Activated naive CD4-positive, alpha-beta T cell treated with anti-CD3 and anti-CD28 coated beads, Interleukin-2, amount 50 U/mL, for 72 hours (primary cell): Measurements from ENCODE around the gene SOSTDC1. TPM values are rescaled to one million over a fixed set of nuclear protein-coding genes. Genes with fewer than 3 reads are reported as not detected.
"Not testable (repeated sequence)": the region's sequence is repeated elsewhere in the genome, so short reads cannot be mapped to it uniquely, and the experiment has no call there.

ENCODE experiments used
- ATAC-seq, 2 donors: fragments of 150-1000 bp; cut with Tn5 transposase; 2 replicates each; pipeline ENCODE4 v1.10.0; 2021; ENCODE audit warnings: mild to moderate bottlenecking in 2 of 2, moderate library complexity in 2 of 2
- DNase-seq, 2 donors: peaks; one replicate each; pipeline ENCODE4 v3.0.0; 2021 to 2022; ENCODE audit warnings: low spot score in 2 of 2
- H3K27ac Mint-ChIP-seq, 2 donors: one replicate each; pipeline ENCODE4 v1.8.0; 2022; ENCODE audit warnings: mild to moderate bottlenecking in 2 of 2, mixed read lengths in 2 of 2
- H3K36me3 Mint-ChIP-seq, 2 donors: one replicate each; pipeline ENCODE4 v1.8.0; 2022; ENCODE audit warnings: mixed read lengths in 2 of 2
- H3K9me3 Mint-ChIP-seq, 2 donors: one replicate each; pipeline ENCODE4 v1.8.0; 2022; ENCODE audit warnings: mixed read lengths in 2 of 2
- total RNA-seq, 2 donors: library from RNA; stranded (reverse); gene quantifications; one replicate each; pipeline ENCODE4 v1.2.3, GENCODE V29; 2022

The SOSTDC1 gene, protein sequence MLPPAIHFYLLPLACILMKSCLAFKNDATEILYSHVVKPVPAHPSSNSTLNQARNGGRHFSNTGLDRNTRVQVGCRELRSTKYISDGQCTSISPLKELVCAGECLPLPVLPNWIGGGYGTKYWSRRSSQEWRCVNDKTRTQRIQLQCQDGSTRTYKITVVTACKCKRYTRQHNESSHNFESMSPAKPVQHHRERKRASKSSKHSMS
- total RNA-seq, result not detected

DNA sequence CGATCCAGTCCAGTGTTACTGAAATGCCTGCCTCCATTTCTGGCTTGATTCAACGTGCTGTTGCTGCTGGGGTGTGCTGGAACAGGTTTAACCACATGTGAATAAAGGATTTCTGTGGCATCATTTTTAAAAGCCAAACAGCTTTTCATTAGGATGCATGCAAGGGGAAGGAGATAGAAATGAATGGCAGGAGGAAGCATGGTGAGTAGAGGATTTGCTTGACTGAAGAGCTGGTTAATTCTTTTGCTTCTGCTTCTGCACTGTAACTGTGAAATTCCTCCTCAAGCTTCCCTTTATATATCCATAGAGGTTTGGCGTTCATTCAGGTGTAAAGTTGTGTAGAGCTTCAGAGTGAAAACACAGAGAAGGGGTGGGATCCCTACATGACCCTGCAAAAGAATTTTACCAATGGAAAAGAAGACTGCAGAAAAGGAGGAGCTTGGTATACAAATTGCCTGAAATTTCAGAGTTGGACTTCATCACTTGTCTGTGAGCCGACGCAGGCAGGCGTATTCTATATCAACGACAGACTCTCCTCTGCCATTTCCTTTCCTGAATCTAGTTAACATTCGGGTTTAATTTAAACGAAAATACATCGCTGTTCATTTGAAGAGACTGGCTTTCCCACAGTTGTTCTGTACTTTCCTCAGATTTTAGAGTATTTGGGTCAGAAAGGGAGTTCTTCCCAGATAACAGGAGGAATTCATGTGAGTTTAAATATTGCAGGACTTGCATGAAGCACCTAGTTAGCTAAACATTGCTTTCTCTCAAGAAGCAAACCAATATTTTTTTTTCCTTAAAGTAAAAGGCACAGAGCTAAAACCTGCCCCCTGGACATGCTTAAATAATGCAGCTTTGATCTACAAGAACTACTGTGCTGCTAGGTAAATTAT, at the start of gene SOSTDC1:
Gene SOSTDC1, minus strand, starts transcription at position 270 of the 893 bp plus-strand sequence. Its CDS starts 70 bp downstream, at position 200.
- Mint-ChIP-seq H3K36me3 (no peaks in the 10 kb centered on the region), H3K9me3 (no peaks in the 10 kb centered on the region), H3K27ac (no peak within 1 kb of the TSS)
- no peak for DNase-seq
- no peak for ATAC-seq

DNA sequence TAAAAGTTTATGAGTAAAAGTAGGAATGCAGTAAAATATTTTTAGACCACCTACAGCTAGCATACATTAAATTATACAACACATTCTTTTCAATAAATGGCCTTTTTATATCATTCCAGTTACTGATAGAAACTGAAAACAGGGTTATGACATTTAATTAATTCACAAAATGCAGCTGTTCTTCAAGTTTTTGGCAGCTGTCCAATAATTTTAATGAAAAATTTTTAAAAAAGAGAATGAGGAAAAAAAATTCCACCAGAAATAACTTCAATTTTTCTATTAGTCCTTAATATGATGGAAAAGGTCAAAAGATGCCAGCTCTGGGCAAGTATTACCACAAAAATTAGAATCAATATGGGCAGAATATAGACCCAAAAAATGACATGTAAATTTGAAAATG, 49.2 kb upstream of the SOSTDC1 start:
- Mint-ChIP-seq H3K27ac (no peak overlapping the region), H3K36me3 (no peaks in the 10 kb centered on the region), H3K9me3 (no peaks in the 10 kb centered on the region)
- DNase-seq (no peak), ATAC-seq (no peak)

DNA sequence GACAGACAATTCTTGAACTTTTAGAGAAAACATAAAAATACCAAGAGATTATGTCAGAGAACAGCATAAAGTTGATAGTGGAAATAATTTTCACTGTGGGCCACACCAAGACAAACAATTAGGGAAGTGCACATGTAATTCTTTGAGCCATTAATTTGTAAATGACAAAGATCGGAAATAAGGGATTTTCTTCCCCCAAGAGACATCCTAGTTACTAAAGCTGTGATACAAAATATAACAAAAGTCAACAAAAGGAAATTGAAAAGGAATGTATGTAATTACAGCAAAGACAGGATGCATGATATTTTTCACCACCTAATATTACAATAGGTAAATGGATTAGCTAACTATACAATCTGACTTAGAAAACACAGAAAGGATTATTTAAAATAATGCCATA, 48.7 kb upstream of the SOSTDC1 start:
- DNase-seq (no peak), ATAC-seq (no peak)
- Mint-ChIP-seq H3K9me3 (no peaks in the 10 kb centered on the region), H3K27ac (no peak overlapping the region), H3K36me3 (no peaks in the 10 kb centered on the region)

DNA sequence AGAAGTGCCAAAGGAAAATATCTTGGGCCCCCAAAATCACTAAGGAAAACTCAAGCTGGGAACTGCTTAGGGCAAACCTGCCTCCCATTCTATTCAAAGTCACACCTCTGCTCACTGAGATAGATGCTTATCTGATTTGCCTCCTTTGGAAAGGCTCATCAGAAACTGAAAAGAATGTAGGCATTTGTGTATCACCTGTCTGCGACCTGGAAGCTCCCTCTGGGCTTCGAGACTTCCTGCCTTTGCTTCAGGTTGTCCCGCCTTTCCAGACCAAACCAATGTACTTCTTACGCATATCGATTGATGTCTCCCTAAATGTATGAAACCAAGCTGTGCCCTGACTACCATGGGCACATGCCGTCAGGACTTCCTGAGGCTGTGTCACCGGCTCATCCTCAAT, 46.6 kb upstream of the SOSTDC1 start:
- Mint-ChIP-seq H3K9me3 (peaks cover 3 to 4% of the 10 kb centered on the region in 2 donors), H3K36me3 (no peaks in the 10 kb centered on the region), H3K27ac (no peak overlapping the region)
- DNase-seq, result no peak
- ATAC-seq, result no peak

DNA sequence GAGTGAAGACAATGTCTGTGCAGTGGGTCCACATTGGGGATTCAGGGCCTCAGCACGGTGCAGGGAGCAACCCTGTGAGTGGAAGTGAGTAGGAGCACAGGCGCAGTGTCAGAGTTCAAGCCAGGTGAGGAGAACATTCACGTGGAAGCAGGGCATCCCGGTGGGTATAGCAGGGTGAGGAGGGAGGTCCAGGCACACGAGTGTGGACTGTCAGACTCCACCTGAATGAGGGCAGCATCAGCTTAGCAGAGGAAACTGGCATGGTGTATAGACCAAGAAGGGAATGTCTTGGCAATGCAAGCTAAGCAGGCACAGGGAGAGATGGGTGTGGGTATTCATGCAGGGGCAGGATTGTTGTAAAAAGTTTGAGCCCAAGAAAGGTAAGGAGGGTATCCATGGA, 45.8 kb upstream of the SOSTDC1 start:
- ATAC-seq (no peak), DNase-seq (no peak)
- H3K9me3 Mint-ChIP-seq, result peaks cover 3 to 4% of the 10 kb centered on the region in 2 donors
- no peak overlapping the region for H3K27ac Mint-ChIP-seq
- H3K36me3 Mint-ChIP-seq, result no peaks in the 10 kb centered on the region

DNA sequence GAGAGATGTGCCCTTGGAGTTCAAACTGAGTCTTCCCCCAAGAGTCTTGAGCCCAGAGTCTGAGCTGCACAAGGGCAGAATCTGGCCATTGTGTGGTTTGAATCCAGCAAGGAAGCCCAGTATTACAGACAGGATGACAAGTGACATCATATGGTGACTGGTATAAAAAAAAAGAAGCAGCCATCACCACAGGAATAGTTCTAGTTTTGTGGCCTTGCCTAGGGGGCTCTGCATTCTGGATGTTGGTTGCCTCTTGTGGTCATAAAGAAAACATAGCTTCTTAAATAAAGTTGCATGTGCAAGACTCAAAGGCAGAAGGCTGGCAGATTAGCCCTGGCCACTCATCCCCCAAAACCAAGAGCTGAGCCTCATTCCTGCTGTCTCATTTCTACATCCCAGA, 44.3 kb upstream of the SOSTDC1 start:
- ATAC-seq (no peak), DNase-seq (no peak)
- H3K36me3 Mint-ChIP-seq, result no peaks in the 10 kb centered on the region
- H3K9me3 Mint-ChIP-seq, result peaks cover 3 to 4% of the 10 kb centered on the region in 2 donors
- H3K27ac Mint-ChIP-seq, result no peak overlapping the region

DNA sequence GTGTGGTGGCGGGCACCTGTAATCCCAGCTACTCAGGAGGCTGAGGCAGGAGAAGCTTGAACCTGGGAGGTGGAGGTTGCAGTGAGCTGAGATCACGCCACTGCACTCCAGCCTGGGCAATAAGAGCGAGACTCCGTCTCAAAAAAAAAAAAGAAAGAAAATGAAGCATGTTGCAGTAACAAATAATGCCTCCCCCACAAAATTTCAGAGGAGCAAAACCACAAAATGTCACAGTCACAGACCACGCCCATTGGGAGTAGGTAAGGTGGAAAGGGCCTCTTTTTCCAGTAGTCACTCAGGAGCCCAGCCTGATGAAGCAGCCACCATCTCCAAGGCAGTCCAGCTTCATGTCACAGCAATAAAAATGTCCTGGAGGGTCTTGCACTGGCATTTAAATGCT, 40.9 kb upstream of the SOSTDC1 start:
- not testable (repeated sequence) for ATAC-seq, H3K36me3 Mint-ChIP-seq, H3K27ac Mint-ChIP-seq, DNase-seq, H3K9me3 Mint-ChIP-seq

DNA sequence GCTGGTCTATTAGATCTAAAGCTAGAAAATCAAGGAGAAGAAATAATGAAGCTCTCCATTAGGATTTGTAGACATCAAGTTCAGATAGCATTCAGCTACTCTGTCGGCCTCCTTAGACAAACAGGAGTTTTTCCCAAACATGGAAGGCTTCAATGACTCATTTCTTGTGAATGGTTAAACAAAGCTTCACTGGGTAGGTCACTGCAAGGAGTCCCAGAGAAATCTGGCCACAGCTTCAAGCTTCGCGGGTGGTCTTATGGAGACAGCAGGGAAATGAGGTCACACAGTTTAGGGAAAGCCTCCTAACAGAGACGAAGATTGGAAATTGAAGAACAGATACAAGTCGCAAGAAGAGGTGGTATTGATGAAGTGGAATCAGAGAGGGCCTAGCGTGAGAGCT, 38.5 kb upstream of the SOSTDC1 start:
- DNase-seq (no peak), ATAC-seq (no peak)
- Mint-ChIP-seq H3K9me3 (peaks cover 3 to 4% of the 10 kb centered on the region in 2 donors), H3K36me3 (no peaks in the 10 kb centered on the region), H3K27ac (no peak overlapping the region)

DNA sequence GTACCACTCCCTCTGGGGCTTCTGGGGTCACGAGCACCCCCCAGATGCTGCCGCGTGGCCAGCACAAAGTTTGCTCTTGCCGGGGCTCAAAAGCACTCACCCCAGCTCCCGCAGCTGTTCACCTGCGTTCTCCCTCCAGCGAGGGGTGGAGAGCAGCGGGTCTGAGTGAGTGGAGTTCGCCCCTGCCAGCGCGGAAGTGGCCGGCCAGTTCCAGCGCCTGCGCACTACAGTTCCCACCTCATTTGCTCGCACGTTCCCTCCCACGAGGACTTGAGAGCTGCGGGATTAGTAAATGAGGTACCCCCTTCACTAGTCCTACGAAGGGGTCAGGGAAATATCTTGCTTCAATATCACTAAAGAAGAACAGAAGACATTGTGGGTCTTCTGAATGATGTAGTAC, 36.8 kb upstream of the SOSTDC1 start:
- ATAC-seq (no peak), DNase-seq (no peak)
- H3K9me3 Mint-ChIP-seq, result no peaks in the 10 kb centered on the region
- H3K36me3 Mint-ChIP-seq, result no peaks in the 10 kb centered on the region
- H3K27ac Mint-ChIP-seq, result no peak overlapping the region

DNA sequence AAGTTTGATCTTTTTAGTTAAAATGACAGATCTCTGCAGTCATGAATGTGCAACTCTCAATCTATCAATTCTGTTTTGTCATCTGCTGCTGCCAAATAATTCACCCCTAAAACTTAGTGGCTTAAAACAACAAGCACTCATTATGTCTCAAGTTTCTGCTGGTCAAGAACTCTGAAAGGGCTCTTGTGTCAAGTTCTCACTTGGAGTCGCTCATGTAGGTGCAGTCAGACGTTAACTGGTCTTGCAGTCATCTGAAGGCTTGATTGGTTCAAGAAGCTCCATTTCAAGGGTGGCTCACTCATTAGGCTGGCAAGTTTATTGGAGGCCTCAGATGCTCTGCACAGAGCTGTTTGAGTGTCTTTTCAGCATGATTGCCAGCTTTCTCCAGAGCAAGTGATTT, 32.6 kb upstream of the SOSTDC1 start:
- Mint-ChIP-seq H3K27ac (no peak overlapping the region), H3K9me3 (no peaks in the 10 kb centered on the region), H3K36me3 (no peaks in the 10 kb centered on the region)
- no peak for ATAC-seq
- no peak for DNase-seq

DNA sequence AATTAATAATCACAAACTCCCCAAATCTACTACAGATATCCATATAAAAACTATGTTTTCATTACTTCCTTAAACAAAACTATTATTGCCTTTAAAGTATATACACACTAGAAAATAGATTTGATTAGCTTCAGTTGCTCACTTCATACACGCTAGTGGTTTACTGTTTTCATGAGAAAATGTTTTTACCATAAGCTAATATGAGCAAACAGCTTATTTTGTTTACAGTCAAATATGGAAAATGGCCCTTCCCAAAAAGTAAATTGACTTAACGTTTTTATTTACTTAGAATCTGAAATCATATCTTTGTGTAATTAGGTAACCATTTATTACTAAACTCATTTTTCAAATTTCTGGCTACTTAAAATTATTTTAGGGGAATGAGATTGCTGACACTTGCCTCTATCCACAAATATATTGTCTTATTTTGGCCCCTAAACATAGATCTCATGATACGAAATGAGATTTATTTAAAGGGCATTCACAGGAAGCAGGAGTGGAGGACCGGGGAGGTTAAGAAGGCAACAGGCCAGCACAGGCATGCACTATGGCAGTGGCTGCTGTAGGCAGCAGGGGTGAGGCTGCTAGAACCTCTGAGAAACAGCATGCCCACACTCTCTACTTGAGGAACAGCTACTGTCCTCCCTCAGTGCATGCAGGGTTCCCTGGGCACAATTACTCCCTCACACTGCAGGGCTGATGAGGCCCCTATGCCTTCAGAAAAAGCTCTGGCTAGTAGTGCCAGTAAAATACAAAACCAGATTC, 29.6 kb upstream of the SOSTDC1 start:
- no peak overlapping the region for H3K27ac Mint-ChIP-seq
- H3K36me3 Mint-ChIP-seq, result no peaks in the 10 kb centered on the region
- no peak for DNase-seq
- ATAC-seq, result no peak
- no peaks in the 10 kb centered on the region for H3K9me3 Mint-ChIP-seq

DNA sequence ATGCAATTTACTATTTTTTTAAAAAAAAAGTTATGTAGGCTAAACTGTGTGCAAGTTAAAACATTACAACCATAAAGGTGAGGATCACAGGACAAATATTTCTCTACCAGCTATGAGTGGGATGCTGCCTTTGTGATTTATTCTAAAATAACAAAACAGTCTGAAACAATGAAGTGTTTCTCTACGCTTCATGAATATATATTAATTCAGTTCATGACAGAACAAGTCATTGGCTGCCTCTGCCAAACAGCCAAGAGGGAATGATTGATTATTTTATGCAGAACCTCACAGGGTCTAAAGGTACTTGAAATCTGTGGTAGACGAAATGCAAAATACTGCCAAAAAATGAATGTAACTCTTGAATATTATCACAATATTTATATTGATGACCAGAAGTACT, 29.0 kb upstream of the SOSTDC1 start:
- no peaks in the 10 kb centered on the region for H3K9me3 Mint-ChIP-seq
- ATAC-seq (no peak), DNase-seq (no peak)
- no peaks in the 10 kb centered on the region for H3K36me3 Mint-ChIP-seq
- H3K27ac Mint-ChIP-seq, result no peak overlapping the region

DNA sequence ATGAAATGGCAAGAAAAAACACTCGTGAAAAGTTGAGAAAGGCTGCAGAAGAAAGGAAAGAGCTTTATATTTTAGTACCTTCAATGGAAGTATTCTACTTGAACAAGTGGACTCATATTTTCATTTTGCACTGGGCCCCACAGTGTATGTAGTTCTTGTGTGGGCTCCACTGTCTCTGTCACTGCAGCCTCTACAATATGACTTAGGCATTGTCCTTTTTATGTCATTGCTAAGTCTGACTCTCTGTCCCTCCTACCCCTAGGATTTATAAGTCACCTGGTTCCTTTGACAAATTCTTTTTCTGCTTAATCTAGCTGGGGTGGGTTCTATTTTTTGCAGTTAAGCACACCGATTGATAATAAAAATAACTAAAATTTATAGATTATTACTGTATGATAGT, 27.7 kb upstream of the SOSTDC1 start:
- Mint-ChIP-seq H3K36me3 (no peaks in the 10 kb centered on the region), H3K9me3 (no peaks in the 10 kb centered on the region), H3K27ac (no peak overlapping the region)
- DNase-seq (no peak), ATAC-seq (no peak)

DNA sequence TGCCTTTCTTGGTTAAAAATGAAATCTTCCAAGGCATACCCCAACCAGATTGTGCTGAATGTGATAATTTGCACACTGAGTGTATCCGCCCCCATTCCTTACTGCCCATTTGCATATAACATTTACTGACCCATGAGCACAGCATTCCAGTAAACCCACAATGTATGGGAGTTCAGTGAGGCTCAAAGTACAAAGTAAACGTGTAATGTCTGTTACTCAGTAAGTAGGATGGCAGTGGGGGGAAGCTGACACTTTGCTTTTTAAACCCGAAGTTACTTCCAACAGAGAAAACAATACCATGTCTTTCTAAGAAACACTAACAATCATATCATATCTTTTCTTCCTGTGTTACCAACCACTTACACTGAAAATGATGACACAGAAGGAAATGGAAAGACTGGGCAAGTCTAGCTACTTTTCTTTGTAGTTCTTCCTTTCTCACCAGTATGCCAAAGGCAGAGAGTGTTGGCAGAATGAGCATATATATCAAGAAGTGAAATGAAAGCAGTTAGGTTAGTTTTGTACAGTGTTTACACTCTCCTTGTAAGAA, 27.1 kb upstream of the SOSTDC1 start:
- ATAC-seq (peak; percentile 14 to 92), DNase-seq (no peak)
- Mint-ChIP-seq H3K9me3 (no peaks in the 10 kb centered on the region), H3K36me3 (no peaks in the 10 kb centered on the region), H3K27ac (no peak overlapping the region)

DNA sequence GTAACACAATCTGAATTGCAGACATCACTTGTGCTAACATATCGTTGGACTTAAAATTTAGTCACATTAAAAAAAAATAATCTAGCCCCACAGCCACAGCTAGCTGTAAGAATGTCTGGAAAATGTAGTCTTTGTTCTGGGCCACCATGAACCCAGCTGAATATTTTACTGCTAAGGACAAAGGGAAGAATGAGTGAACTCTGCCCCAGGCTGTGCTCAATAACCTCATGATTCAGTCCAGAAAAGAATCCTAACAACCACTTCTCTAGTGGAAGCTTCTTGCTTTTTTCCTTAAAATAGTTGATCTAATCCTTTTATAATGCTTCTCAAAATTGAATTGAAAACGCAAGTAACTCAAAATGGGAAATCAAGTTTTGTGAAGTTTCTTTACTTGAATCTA, 25.6 kb upstream of the SOSTDC1 start:
- no peak overlapping the region for H3K27ac Mint-ChIP-seq
- no peaks in the 10 kb centered on the region for H3K36me3 Mint-ChIP-seq
- ATAC-seq, result no peak
- DNase-seq, result no peak
- no peaks in the 10 kb centered on the region for H3K9me3 Mint-ChIP-seq

DNA sequence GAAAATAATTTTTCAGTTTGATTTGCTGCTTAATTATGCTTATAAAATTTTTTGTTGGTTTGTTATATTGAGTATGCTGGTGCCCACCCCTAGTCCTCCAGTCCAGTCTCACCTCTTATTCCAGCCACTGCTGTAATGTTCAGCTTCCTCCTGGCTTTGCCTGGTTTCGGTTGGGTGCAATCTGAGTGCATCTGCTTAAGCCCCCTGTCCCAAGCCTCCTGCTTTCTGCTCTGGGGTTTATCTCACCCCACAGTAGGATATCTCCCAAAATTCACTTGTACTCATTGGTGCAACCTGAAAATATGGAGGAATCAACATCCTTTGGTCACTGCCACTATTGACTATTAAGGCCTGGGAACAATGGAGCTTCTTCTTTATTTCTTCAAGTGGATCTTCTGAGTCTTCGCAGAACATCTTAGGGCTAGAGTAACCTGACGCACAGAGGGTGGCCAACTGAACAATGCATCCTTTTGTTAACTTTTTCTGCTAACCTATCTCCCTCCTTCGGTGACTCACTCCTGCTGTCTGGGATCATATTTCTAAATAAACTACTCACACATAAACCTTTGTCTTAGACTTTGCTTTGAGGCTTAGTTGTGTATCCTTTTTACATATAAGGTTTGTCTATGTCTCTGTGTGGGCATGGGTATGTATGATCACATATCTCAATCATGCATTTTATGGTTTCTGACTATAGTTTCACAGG, 19.1 kb upstream of the SOSTDC1 start:
- ATAC-seq, result no peak

More for the DNA sequence above, 19.1 kb upstream of the SOSTDC1 start:
- Mint-ChIP-seq H3K36me3 (no peaks in the 10 kb centered on the region), H3K9me3 (no peaks in the 10 kb centered on the region), H3K27ac (no peak overlapping the region)
- no peak for DNase-seq
